A549 (cell line): Measurements from ENCODE around the gene SYT8. TPM values are rescaled to one million over a fixed set of nuclear protein-coding genes. Genes with fewer than 3 reads are reported as not detected.

Source experiments
- ATAC-seq, 2 experiments: fragments of 200-7000 bp in 1 of 2; fragments of >200 bp in 1 of 2; cut with Nextera tagmentation in 1 of 2; cut with Tn5 transposase in 1 of 2; 3 replicates each; pipeline versions ENCODE4 v1.8.0 to v1.9.1; 2018 to 2020; ENCODE audit warnings: mild to moderate bottlenecking in 1 of 2, moderate library complexity in 1 of 2
- CTCF ChIA-PET: fragments of 300-600 bp; sonication (Branson Sonifier 250); formaldehyde crosslinking; extraction: SDS; loops from one replicate; lab custom pipeline; 2021; ENCODE audit warnings: antibody characterized with exemption, inconsistent platforms; lab: Yijun Ruan, JAX
- POLR2A ChIA-PET: fragments of 350-600 bp; formaldehyde crosslinking; extraction: SDS; loops from one replicate; lab custom pipeline; 2021; ENCODE audit warnings: antibody characterized with exemption, inconsistent platforms; lab: Yijun Ruan, JAX
- DNase-seq, 2 experiments: peaks; one replicate each; pipeline versions ENCODE4 v3.0.0 to v3.0.0-alpha.2; 2011 to 2016; ENCODE audit warnings: low read depth in 1 of 2, low spot score in 1 of 2
- FAIRE-seq: peaks from 2 replicates; lab custom pipeline; 2011; peaks lifted over from hg19 to GRCh38; lab: Jason Lieb, UNC
- H3K27ac ChIP-seq, 2 experiments: fragments of >200 bp; sonication (Bioruptor Twin); formaldehyde crosslinking; 3 replicates each; pipeline ENCODE4 v1.5.1; 2016 to 2017
- H3K4me1 ChIP-seq: fragments of >200 bp; sonication (Bioruptor Twin); formaldehyde crosslinking; 3 replicates; pipeline ENCODE4 v1.6.1; 2016
- H3K4me2 ChIP-seq: fragments of >200 bp; sonication (Bioruptor Twin); formaldehyde crosslinking; 3 replicates; pipeline ENCODE4 v1.6.1; 2016
- H3K4me3 ChIP-seq: fragments of >200 bp; sonication (Bioruptor Twin); formaldehyde crosslinking; 3 replicates; pipeline ENCODE4 v1.5.1; 2016
- H3K9me3 ChIP-seq: fragments of >200 bp; sonication (Bioruptor Twin); formaldehyde crosslinking; 3 replicates; pipeline ENCODE4 v1.6.1; 2016
- CBX2 ChIP-seq: fragments of 200-600 bp; sonication (generic); IDR thresholded peaks from 2 replicates; pipeline ENCODE4 v1.6.1; 2016; ENCODE audit warnings: low read depth, mild to moderate bottlenecking, borderline replicate concordance
- CEBPB ChIP-seq, 2 experiments: fragments of >200 bp in 1 of 2; sonication (Bioruptor Twin) in 1 of 2; formaldehyde crosslinking in 1 of 2; IDR thresholded peaks; 2 replicates each; pipeline ENCODE4 v1.6.1; 2012 to 2016
- CHD2 ChIP-seq: fragments of 150-350 bp; IDR thresholded peaks from 2 replicates; pipeline ENCODE4 v1.6.1; 2014; ENCODE audit warnings: low read length; ENCODE audit not compliant: partially characterized antibody
- CHD4 ChIP-seq: fragments of 200-600 bp; sonication (generic); IDR thresholded peaks from 2 replicates; pipeline ENCODE4 v1.6.1; 2016; ENCODE audit warnings: antibody characterized with exemption, mild to moderate bottlenecking, borderline replicate concordance
- EHF ChIP-seq: fragments of 250-450 bp; sonication (Bioruptor Pico); IDR thresholded peaks from 2 replicates; pipeline ENCODE4 v1.5.0; 2020; ENCODE audit warnings: mild to moderate bottlenecking
- ESRRA ChIP-seq: fragments of 150-350 bp; IDR thresholded peaks from 2 replicates; pipeline ENCODE4 v1.6.1; 2014; ENCODE audit warnings: mild to moderate bottlenecking, low read length, borderline replicate concordance
- FOXS1 ChIP-seq: fragments of 250-450 bp; sonication (Bioruptor Pico); IDR thresholded peaks from 2 replicates; pipeline ENCODE4 v1.5.0; 2020; ENCODE audit warnings: mild to moderate bottlenecking, moderate library complexity
- HEYL ChIP-seq: fragments of 250-450 bp; sonication (Bioruptor Pico); IDR thresholded peaks from 2 replicates; pipeline ENCODE4 v1.8.0; 2021; ENCODE audit warnings: mild to moderate bottlenecking, moderate library complexity
- JUN ChIP-seq, 2 experiments: fragments of >200 bp; sonication (Bioruptor Twin); formaldehyde crosslinking; IDR thresholded peaks; 2 replicates in 1 of 2; 3 replicates in 1 of 2; pipeline ENCODE4 v1.6.1; 2016 to 2017
- MAZ ChIP-seq: fragments of 150-350 bp; IDR thresholded peaks from 2 replicates; pipeline ENCODE4 v1.6.1; 2014; ENCODE audit warnings: antibody characterized with exemption, low read depth, low read length, borderline replicate concordance
- MYC ChIP-seq: IDR thresholded peaks from 2 replicates; pipeline ENCODE4 v1.6.1; 2012; ENCODE audit warnings: mild to moderate bottlenecking, inconsistent platforms, low read length, improper control_type of control experiment, borderline replicate concordance
- NFE2L2 ChIP-seq: fragments of 150-350 bp; conservative IDR thresholded peaks from 2 replicates; pipeline ENCODE4 v1.6.1; 2014; ENCODE audit warnings: low read length
- PHF8 ChIP-seq: fragments of 200-600 bp; sonication (generic); IDR thresholded peaks from 2 replicates; pipeline ENCODE4 v1.6.1; 2016; ENCODE audit warnings: low read depth, mild to moderate bottlenecking, antibody characterized with exemption, moderate library complexity, borderline replicate concordance
- POLR2AphosphoS2 ChIP-seq: conservative IDR thresholded peaks from 2 replicates; pipeline ENCODE4 v1.6.1; 2012; ENCODE audit warnings: low read length, improper control_type of control experiment, inconsistent platforms
- RAD21 ChIP-seq, 2 experiments: fragments of >200 bp in 1 of 2; sonication (Bioruptor Twin) in 1 of 2; formaldehyde crosslinking in 1 of 2; IDR thresholded peaks in 1 of 2; conservative IDR thresholded peaks in 1 of 2; 2 replicates in 1 of 2; 3 replicates in 1 of 2; pipeline ENCODE4 v1.6.1; 2012 to 2018; ENCODE audit warnings: inconsistent platforms in 1 of 2
- RCOR1 ChIP-seq: fragments of 150-350 bp; IDR thresholded peaks from 2 replicates; pipeline ENCODE4 v1.6.1; 2014; ENCODE audit warnings: antibody characterized with exemption, low read length, low read depth
- SMC3 ChIP-seq: fragments of >200 bp; sonication (Bioruptor Twin); formaldehyde crosslinking; IDR thresholded peaks from 3 replicates; pipeline ENCODE4 v1.6.1; 2018; ENCODE audit warnings: inconsistent platforms
- ZFP36 ChIP-seq: fragments of 450-650 bp; IDR thresholded peaks from 2 replicates; pipeline ENCODE4 v1.6.1; 2014; ENCODE audit warnings: borderline replicate concordance; ENCODE audit not compliant: partially characterized antibody
- ZSCAN20 ChIP-seq: fragments of 250-450 bp; sonication (Bioruptor Pico); IDR thresholded peaks from 2 replicates; pipeline ENCODE4 v1.8.0; 2022; ENCODE audit warnings: mild to moderate bottlenecking, moderate library complexity
- WGBS: methylation state at CpG from one replicate; pipeline ENCODE4 v1.1.6; 2017; ENCODE audit errors: missing lambda C conversion rate; 5-methylcytosine and 5-hydroxymethylcytosine counted together
- polyA plus RNA-seq, 4 experiments: library from polyadenylated mRNA; depleted of rRNA in 3 of 4; stranded (reverse); fragments of >200 nt; fragmentation: RNase III in 1 of 4; extraction: RNeasy Plus Mini Kit Qiagen cat#74134 plus additional on column Dnase treatment in 1 of 4; gene quantifications; 2 replicates in 3 of 4; 3 replicates in 1 of 4; pipeline ENCODE4 v1.2.3, GENCODE V29; 2011 to 2017
- TF ChIP-seq, protein P1 (sequence below): IDR thresholded peaks from 2 replicates; pipeline ENCODE4 v1.6.1; 2012

Gene SYT8
- polyA plus RNA-seq, 2 of the 4 experiments (the other 2 are of a cell fraction) = 0.25 TPM; not detected in 1

DNA sequence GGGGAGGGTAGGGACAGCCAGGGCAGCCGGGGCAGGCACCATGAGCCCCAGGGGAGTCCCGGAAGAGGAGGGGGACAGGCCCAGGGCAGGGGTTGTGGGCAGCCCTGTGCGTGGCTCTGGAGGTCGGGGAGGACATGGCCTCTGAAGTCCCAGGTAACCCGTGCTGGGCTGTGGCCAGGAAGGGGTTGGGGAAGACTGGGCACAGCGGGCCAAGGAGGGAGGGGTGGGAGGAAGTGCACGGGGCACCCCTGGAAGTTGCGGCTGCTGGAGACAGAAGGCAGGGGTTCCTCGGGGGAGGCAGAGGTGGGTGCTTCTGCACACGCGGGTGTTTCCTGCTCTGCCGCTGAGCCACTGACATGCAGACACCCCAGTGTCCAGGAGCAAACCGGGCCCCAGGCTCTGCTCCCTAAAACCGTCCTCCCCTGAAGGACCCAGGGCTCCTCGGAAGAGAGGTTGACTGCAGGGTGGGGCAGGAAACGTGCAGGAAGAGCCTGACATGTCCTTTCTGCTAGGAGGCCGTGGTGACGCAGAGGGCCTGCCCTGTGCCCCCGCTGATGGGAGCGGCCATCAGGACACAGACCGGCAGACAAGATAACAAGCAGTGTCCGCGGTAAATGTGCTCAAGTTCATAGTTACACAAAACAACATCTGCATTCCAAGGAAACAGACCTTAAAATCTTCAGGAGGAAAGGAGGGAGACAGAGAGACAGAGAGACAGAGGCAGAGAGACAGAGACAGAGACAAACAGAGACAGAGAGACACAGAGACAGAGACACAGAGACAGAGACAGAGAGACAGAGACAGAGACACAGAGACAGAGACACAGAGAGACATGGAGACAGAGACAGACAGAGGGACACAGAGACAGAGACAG lies 9.7 kb downstream of the SYT8 start:
- 54% methylated on average over 19 of the region's 23 CpGs for WGBS
- CTCF ChIA-PET = interaction anchor here (1.8 kb wide), 1 partner anchor 150 kb away, joined by 6 read pairs; no protein-coding TSS in a partner anchor
- H3K4me1 ChIP-seq = peaks cover 7% of the 10 kb centered on the region
- H3K4me2 ChIP-seq = peak overlapping the region; percentile 41
- ATAC-seq (peak; percentile 6 to 43; a peak in 3 of 6 replicates), FAIRE-seq (no peak), DNase-seq (peak in 1 of 2 experiments; percentile 50)
- POLR2A ChIA-PET = no interaction called here
- TF ChIP-seq ZFP36 = peak; percentile 2
- TF ChIP-seq CHD4 = no peak
- no peaks in the 10 kb centered on the region for H3K9me3 ChIP-seq
- no peak overlapping the region for H3K4me3 ChIP-seq
- peak overlapping the region; percentile 22 to 61; a peak in 4 of 6 replicates for H3K27ac ChIP-seq

DNA sequence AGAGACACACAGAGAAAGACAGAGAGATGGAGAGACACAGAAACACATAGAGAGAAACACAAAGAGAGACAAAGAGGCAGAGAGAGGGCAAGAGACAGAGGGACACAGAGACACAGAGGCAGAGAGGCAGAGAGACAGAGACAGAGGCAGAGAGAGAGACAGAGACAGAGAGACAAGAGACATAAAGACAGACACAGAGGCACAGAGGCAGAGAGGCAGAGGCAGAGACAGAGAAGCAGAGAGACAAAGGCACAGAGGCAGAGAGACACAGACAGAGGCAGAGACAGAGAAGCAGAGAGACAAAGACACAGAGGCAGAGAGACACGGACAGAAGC lies 10.3 kb downstream of the SYT8 start:
- Histone ChIP-seq H3K4me2 (peak overlapping the region; percentile 41; the same call in 2 of the 3 replicates), H3K9me3 (no peaks in the 10 kb centered on the region), H3K4me3 (no peak overlapping the region), H3K4me1 (peaks cover 7% of the 10 kb centered on the region), H3K27ac (peak overlapping the region; percentile 22 to 61; a peak in 4 of 6 replicates)
- TF ChIP-seq FOXS1 (CRISPR knock-in tag) = no peak
- no peak for TF ChIP-seq EHF
- TF ChIP-seq PHF8 = no peak
- peak; percentile 1 for TF ChIP-seq ZFP36
- TF ChIP-seq ZSCAN20 (CRISPR knock-in tag) = no peak
- no peak for TF ChIP-seq MAZ
- POLR2A ChIA-PET = no interaction called here
- FAIRE-seq = no peak
- no peak for ATAC-seq
- WGBS = 60% methylated on average over 1 of the region's 1 CpG
- no peak for DNase-seq
- CTCF ChIA-PET = interaction anchor here (14.5 kb wide), 1 partner anchor 11 kb away, joined by 174 read pairs; the partner anchor contains the start of genes SYT8 and TNNI2

DNA sequence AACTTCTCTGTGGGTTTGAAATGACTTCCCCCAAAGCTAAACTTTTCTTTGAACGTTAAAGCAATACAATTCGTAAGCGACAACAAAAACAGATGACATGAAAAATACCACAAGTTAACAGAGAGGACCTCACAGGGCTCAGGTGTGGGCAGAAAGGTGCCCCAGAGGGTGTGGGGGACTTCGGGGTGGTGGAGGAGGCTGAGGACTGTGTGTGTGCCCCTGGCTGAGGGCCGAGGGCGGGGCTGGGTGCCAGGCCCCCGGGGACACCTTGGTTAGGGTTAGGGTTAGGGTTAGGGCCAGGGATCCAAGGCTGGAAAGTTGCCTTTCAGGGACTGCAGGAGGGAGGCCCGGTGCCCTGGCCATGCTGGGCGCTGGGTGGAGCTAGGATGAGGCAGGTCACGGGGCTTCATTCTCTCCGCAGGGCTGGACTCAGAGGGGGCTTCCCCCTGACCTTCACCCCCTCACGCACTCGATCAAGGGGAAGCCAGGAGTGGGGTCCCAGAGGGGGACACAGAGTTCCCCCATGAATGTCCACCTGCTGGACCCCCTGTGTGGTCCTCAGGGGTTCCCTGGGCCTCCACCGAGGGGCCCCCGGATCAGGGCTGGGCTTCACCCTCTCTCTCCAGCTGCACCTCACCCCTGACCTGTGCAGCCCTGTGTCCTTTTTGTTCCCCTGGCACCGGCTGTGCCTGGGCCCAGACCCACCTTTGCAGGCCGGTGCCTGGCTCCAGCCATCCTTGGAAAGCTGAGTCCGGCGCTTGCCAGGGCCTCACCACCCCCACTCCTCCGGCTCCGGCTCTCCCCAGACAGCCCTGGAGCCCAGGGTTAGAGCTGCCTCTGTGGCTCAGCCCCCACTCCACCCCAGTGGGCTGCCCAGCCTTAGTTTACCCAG lies 11.0 kb downstream of the SYT8 start:
- FAIRE-seq (no peak), ATAC-seq (no peak), DNase-seq (no peak)
- no peak for TF ChIP-seq CHD2
- TF ChIP-seq ZFP36 = no peak
- TF ChIP-seq ESRRA = no peak
- no peak for TF ChIP-seq CEBPB (IDR thresholded peaks at IDR 0.05)
- no peak for TF ChIP-seq CBX2
- TF ChIP-seq MYC = no peak
- no peak for TF ChIP-seq SMC3
- no peak for TF ChIP-seq RAD21 (conservative IDR thresholded peaks at IDR 0.05 in 1 of 2, IDR thresholded peaks at IDR 0.05 in 1 of 2)
- no peak for TF ChIP-seq POLR2AphosphoS2
- no peak for TF ChIP-seq JUN (IDR thresholded peaks at IDR 0.05)
- no peak for TF ChIP-seq RCOR1
- TF ChIP-seq, protein P1, sequence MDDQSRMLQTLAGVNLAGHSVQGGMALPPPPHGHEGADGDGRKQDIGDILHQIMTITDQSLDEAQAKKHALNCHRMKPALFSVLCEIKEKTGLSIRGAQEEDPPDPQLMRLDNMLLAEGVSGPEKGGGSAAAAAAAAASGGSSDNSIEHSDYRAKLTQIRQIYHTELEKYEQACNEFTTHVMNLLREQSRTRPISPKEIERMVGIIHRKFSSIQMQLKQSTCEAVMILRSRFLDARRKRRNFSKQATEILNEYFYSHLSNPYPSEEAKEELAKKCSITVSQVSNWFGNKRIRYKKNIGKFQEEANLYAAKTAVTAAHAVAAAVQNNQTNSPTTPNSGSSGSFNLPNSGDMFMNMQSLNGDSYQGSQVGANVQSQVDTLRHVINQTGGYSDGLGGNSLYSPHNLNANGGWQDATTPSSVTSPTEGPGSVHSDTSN = no peak
- TF ChIP-seq ZSCAN20 (CRISPR knock-in tag) = no peak
- TF ChIP-seq HEYL (CRISPR knock-in tag) = no peak
- no peak for TF ChIP-seq NFE2L2
- POLR2A ChIA-PET = no interaction called here
- no peak overlapping the region for H3K27ac ChIP-seq
- H3K4me2 ChIP-seq = no peak overlapping the region
- H3K9me3 ChIP-seq = no peaks in the 10 kb centered on the region
- peaks cover 7% of the 10 kb centered on the region for H3K4me1 ChIP-seq
- no peak overlapping the region for H3K4me3 ChIP-seq
- CTCF ChIA-PET = interaction anchor here (0.8 to 14.5 kb wide), 12 partner anchors 11 to 311 kb away, joined by 3 to 174 read pairs (median 18); partner anchors contain the start of genes SYT8 and TNNI2
- 68% methylated on average over 20 of the region's 21 CpGs for WGBS
